GM23338 (cell line): Measurements from ENCODE around the gene ZNF222. TPM values are rescaled to one million over a fixed set of nuclear protein-coding genes. Genes with fewer than 3 reads are reported as not detected.

Source experiments
- ATAC-seq: fragments of 200-7000 bp; cut with Tn5 transposase; 3 replicates; pipeline ENCODE4 v1.9.1; 2020
- DNase-seq: peaks from one replicate; pipeline ENCODE4 v3.0.0-alpha.2; 2015; ENCODE audit warnings: low spot score
- H2AFZ ChIP-seq: fragments of 200-600 bp; sonication (generic); 2 replicates; pipeline ENCODE4 v1.8.0; 2016; ENCODE audit warnings: antibody characterized with exemption, mild to moderate bottlenecking, moderate library complexity
- H3F3A ChIP-seq: fragments of 200-600 bp; sonication (generic); replicated peaks from 2 replicates; pipeline ENCODE4 v1.8.0; 2017; ENCODE audit warnings: antibody characterized with exemption, mixed run types, low read depth
- H3K27ac ChIP-seq: fragments of 200-600 bp; sonication (generic); 2 replicates; pipeline ENCODE4 v1.6.1; 2016; ENCODE audit warnings: low read depth
- H3K27me3 ChIP-seq: fragments of 200-600 bp; sonication (generic); 2 replicates; pipeline ENCODE4 v1.8.0; 2016; ENCODE audit warnings: mild to moderate bottlenecking, mixed run types, moderate library complexity; ENCODE audit not compliant: insufficient read depth
- H3K36me3 ChIP-seq: fragments of 200-600 bp; sonication (generic); 2 replicates; pipeline ENCODE4 v1.8.0; 2016; ENCODE audit warnings: mild to moderate bottlenecking; ENCODE audit not compliant: insufficient read depth
- H3K4me1 ChIP-seq: fragments of 200-600 bp; sonication (generic); 2 replicates; pipeline ENCODE4 v1.8.0; 2016; ENCODE audit warnings: mild to moderate bottlenecking, moderate library complexity; ENCODE audit not compliant: insufficient read depth
- H3K4me2 ChIP-seq: fragments of 200-600 bp; sonication (generic); 2 replicates; pipeline ENCODE4 v1.7.1; 2017; ENCODE audit warnings: mixed run types
- H3K4me3 ChIP-seq: fragments of 200-600 bp; sonication (generic); 2 replicates; pipeline ENCODE4 v1.6.1; 2016; ENCODE audit warnings: mixed run types
- H3K79me2 ChIP-seq: fragments of 200-600 bp; sonication (generic); replicated peaks from 2 replicates; pipeline ENCODE4 v1.8.0; 2017; ENCODE audit warnings: mild to moderate bottlenecking; ENCODE audit not compliant: insufficient read depth
- H3K9me2 ChIP-seq: fragments of 200-600 bp; sonication (generic); 2 replicates; pipeline ENCODE4 v1.8.0; 2017; ENCODE audit not compliant: insufficient read depth
- H4K20me1 ChIP-seq: fragments of 200-600 bp; sonication (generic); replicated peaks from 2 replicates; pipeline ENCODE4 v1.8.0; 2017; ENCODE audit warnings: mild to moderate bottlenecking; ENCODE audit not compliant: insufficient read depth
- H3K27ac Mint-ChIP-seq: 2 replicates; pipeline ENCODE4 v1.8.0; 2020; ENCODE audit warnings: inconsistent platforms, mild to moderate bottlenecking, moderate library complexity, mixed read lengths
- H3K27me3 Mint-ChIP-seq: 3 replicates; pipeline ENCODE4 v1.8.0; 2022; ENCODE audit warnings: low read depth, mild to moderate bottlenecking, moderate library complexity, mixed read lengths, inconsistent platforms; ENCODE audit not compliant: insufficient read depth, poor library complexity
- H3K36me3 Mint-ChIP-seq: 3 replicates; pipeline ENCODE4 v1.8.0; 2021; ENCODE audit warnings: low read depth, mild to moderate bottlenecking, inconsistent platforms, moderate library complexity, mixed read lengths
- H3K4me1 Mint-ChIP-seq: 3 replicates; pipeline ENCODE4 v1.8.0; 2020; ENCODE audit warnings: mild to moderate bottlenecking, inconsistent platforms, mixed read lengths
- H3K4me3 Mint-ChIP-seq: 3 replicates; pipeline ENCODE4 v1.8.0; 2021; ENCODE audit warnings: moderate library complexity, mild to moderate bottlenecking, inconsistent platforms, mixed read lengths
- H3K9me3 Mint-ChIP-seq: 3 replicates; pipeline ENCODE4 v1.8.0; 2020; ENCODE audit warnings: moderate library complexity, mild to moderate bottlenecking, inconsistent platforms, mixed read lengths
- CREB1 ChIP-seq: fragments of 250-450 bp; sonication (Bioruptor Pico); IDR thresholded peaks from 2 replicates; pipeline ENCODE4 v1.5.0; 2020; ENCODE audit warnings: low read depth, mild to moderate bottlenecking, moderate library complexity
- ETS1 ChIP-seq: IDR thresholded peaks from 2 replicates; pipeline ENCODE4 v1.6.1; 2016; ENCODE audit warnings: antibody characterized with exemption
- EZH2 ChIP-seq: fragments of 200-600 bp; sonication (generic); IDR thresholded peaks from one replicate; pipeline ENCODE4 v1.8.0; 2017; ENCODE audit warnings: antibody characterized with exemption, mild to moderate bottlenecking, low read depth; ENCODE audit not compliant: unreplicated experiment
- JUNB ChIP-seq: IDR thresholded peaks from one replicate; pipeline ENCODE4 v1.6.1; 2016; ENCODE audit warnings: antibody characterized with exemption; ENCODE audit not compliant: unreplicated experiment
- NANOG ChIP-seq: IDR thresholded peaks from 2 replicates; pipeline ENCODE4 v1.6.1; 2016; ENCODE audit warnings: antibody characterized with exemption, borderline replicate concordance
- POLR2AphosphoS5 ChIP-seq: IDR thresholded peaks from 2 replicates; pipeline ENCODE4 v1.6.1; 2016; ENCODE audit warnings: antibody characterized with exemption, low read depth
- ZNF114 ChIP-seq: fragments of 250-450 bp; sonication (Bioruptor Pico); IDR thresholded peaks from 2 replicates; pipeline ENCODE4 v1.5.0; 2020; ENCODE audit warnings: mild to moderate bottlenecking, moderate library complexity
- ZNF331 ChIP-seq: fragments of 250-450 bp; sonication (Bioruptor Pico); IDR thresholded peaks from 2 replicates; pipeline ENCODE4 v1.5.0; 2020; ENCODE audit warnings: low read depth, mild to moderate bottlenecking, moderate library complexity
- polyA plus RNA-seq: library from polyadenylated mRNA; unstranded; fragments of >200 nt; fragmentation: Nextera tagmentation; extraction: Ambion mirVana; gene quantifications from 2 replicates; pipeline ENCODE4 v1.2.1, GENCODE V29; 2016
- total RNA-seq: library from RNA; depleted of rRNA; stranded (reverse); fragments of >200 nt; shearing (Covaris generic); gene quantifications from 2 replicates; pipeline ENCODE4 v1.2.3, GENCODE V29; 2014
- TF ChIP-seq, protein P1 (sequence below), 2 experiments: fragments of 200-600 bp in 1 of 2; sonication (generic) in 1 of 2; conservative IDR thresholded peaks; 2 replicates each; pipeline versions ENCODE4 v1.5.1 to v1.6.1; 2016 to 2017; ENCODE audit warnings: antibody characterized with exemption in 2 of 2, low read depth in 2 of 2, mild to moderate bottlenecking in 2 of 2, moderate library complexity in 1 of 2
- TF ChIP-seq, protein P2 (sequence below): IDR thresholded peaks from one replicate; pipeline ENCODE4 v1.6.1; 2018; ENCODE audit warnings: antibody characterized with exemption; ENCODE audit not compliant: unreplicated experiment

ZNF222 gene
- total and polyA plus RNA-seq, 2 experiments from 2014 or later: 2.3 to 2.6 TPM

- H3K27ac ChIP-seq: no peak within 1 kb of the TSS
- H2AFZ ChIP-seq: peak within 1 kb of the TSS; percentile 95
- H3K36me3 ChIP-seq: peaks cover 6% of the 10 kb centered on the region; the same call in 1 of the 2 replicates
- DNase-seq: peak; percentile 97
- H3K27ac Mint-ChIP-seq: peak within 1 kb of the TSS; percentile 86
- H3K4me1 ChIP-seq: peaks cover 7% of the 10 kb centered on the region
- H3F3A ChIP-seq: no peaks in the 10 kb centered on the region
- peak; percentile 99 for ATAC-seq
- no peaks in the 10 kb centered on the region for H4K20me1 ChIP-seq
- H3K9me3 Mint-ChIP-seq: peaks cover 39% of the 10 kb centered on the region
- peak within 1 kb of the TSS; percentile 79 for H3K4me3 ChIP-seq
- peak within 1 kb of the TSS; percentile 89 for H3K4me3 Mint-ChIP-seq
- peaks cover 12% of the 10 kb centered on the region for H3K9me2 ChIP-seq
- peaks cover 42% of the 10 kb centered on the region for H3K36me3 Mint-ChIP-seq
- H3K4me1 Mint-ChIP-seq: peaks cover 12% of the 10 kb centered on the region
- peak; percentile 98 for TF ChIP-seq ETS1
- peak; percentile 76 for TF ChIP-seq CREB1 (CRISPR knock-in tag)
- TF ChIP-seq NANOG: no peak
- peak; percentile 77 for TF ChIP-seq POLR2AphosphoS5
- H3K79me2 ChIP-seq: no peaks in the 10 kb centered on the region
- peaks cover 9% of the 10 kb centered on the region for H3K27me3 ChIP-seq
- peaks cover 9% of the 10 kb centered on the region for H3K27me3 Mint-ChIP-seq
- H3K4me2 ChIP-seq: peak within 1 kb of the TSS; percentile 88
Observed at GRCh38 chr19:44071824-44072542, 46.8 kb downstream of the ZNF222 start, which contains the start of gene ZNF284. TSS of gene ZNF284 (plus strand) at chr19:44072159. CDS start at chr19:44076390, 4,231 bp downstream.

- peaks cover 9% of the 10 kb centered on the region for H3K27me3 ChIP-seq
- peak overlapping the region; percentile 89 for H3K4me3 Mint-ChIP-seq
- peak overlapping the region; percentile 87 for H2AFZ ChIP-seq
- peak; percentile 2 for DNase-seq
- no peaks in the 10 kb centered on the region; the same call in 1 of the 2 replicates for H3K36me3 ChIP-seq
- no peak for TF ChIP-seq NANOG
- no peak for TF ChIP-seq POLR2AphosphoS5
- no peak for TF ChIP-seq JUNB
- TF ChIP-seq, protein P1, sequence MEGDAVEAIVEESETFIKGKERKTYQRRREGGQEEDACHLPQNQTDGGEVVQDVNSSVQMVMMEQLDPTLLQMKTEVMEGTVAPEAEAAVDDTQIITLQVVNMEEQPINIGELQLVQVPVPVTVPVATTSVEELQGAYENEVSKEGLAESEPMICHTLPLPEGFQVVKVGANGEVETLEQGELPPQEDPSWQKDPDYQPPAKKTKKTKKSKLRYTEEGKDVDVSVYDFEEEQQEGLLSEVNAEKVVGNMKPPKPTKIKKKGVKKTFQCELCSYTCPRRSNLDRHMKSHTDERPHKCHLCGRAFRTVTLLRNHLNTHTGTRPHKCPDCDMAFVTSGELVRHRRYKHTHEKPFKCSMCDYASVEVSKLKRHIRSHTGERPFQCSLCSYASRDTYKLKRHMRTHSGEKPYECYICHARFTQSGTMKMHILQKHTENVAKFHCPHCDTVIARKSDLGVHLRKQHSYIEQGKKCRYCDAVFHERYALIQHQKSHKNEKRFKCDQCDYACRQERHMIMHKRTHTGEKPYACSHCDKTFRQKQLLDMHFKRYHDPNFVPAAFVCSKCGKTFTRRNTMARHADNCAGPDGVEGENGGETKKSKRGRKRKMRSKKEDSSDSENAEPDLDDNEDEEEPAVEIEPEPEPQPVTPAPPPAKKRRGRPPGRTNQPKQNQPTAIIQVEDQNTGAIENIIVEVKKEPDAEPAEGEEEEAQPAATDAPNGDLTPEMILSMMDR (conservative IDR thresholded peaks at IDR 0.05; ENCODE audit: low read depth in 2 of 2): peak in 1 of 2 experiments; percentile 15; a peak in 1 of 4 replicates
- TF ChIP-seq ZNF114 (CRISPR knock-in tag): no peak
- no peak for TF ChIP-seq ZNF331
- TF ChIP-seq, protein P2, sequence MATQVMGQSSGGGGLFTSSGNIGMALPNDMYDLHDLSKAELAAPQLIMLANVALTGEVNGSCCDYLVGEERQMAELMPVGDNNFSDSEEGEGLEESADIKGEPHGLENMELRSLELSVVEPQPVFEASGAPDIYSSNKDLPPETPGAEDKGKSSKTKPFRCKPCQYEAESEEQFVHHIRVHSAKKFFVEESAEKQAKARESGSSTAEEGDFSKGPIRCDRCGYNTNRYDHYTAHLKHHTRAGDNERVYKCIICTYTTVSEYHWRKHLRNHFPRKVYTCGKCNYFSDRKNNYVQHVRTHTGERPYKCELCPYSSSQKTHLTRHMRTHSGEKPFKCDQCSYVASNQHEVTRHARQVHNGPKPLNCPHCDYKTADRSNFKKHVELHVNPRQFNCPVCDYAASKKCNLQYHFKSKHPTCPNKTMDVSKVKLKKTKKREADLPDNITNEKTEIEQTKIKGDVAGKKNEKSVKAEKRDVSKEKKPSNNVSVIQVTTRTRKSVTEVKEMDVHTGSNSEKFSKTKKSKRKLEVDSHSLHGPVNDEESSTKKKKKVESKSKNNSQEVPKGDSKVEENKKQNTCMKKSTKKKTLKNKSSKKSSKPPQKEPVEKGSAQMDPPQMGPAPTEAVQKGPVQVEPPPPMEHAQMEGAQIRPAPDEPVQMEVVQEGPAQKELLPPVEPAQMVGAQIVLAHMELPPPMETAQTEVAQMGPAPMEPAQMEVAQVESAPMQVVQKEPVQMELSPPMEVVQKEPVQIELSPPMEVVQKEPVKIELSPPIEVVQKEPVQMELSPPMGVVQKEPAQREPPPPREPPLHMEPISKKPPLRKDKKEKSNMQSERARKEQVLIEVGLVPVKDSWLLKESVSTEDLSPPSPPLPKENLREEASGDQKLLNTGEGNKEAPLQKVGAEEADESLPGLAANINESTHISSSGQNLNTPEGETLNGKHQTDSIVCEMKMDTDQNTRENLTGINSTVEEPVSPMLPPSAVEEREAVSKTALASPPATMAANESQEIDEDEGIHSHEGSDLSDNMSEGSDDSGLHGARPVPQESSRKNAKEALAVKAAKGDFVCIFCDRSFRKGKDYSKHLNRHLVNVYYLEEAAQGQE: no peak
- no peak for TF ChIP-seq EZH2
- no peak overlapping the region for H3K27ac Mint-ChIP-seq
- H4K20me1 ChIP-seq: no peaks in the 10 kb centered on the region
- H3K9me3 Mint-ChIP-seq: peaks cover 32% of the 10 kb centered on the region
- H3K4me2 ChIP-seq: peak overlapping the region; percentile 88
- H3K27ac ChIP-seq: no peak overlapping the region
- peaks cover 9% of the 10 kb centered on the region for H3K27me3 Mint-ChIP-seq
- no peaks in the 10 kb centered on the region for H3K79me2 ChIP-seq
- peaks cover 9% of the 10 kb centered on the region for H3K9me2 ChIP-seq
- peak; percentile 11; the same call in 2 of the 3 replicates for ATAC-seq
- H3F3A ChIP-seq: no peaks in the 10 kb centered on the region
- H3K36me3 Mint-ChIP-seq: peaks cover 37% of the 10 kb centered on the region
- H3K4me1 Mint-ChIP-seq: peaks cover 12% of the 10 kb centered on the region
- peak overlapping the region; percentile 79 for H3K4me3 ChIP-seq
- peaks cover 7% of the 10 kb centered on the region for H3K4me1 ChIP-seq
Observed at GRCh38 chr19:44072543-44073401, 47.6 kb downstream of the ZNF222 start.
